IMR-90 (cell line): ENCODE results near the gene MESP2. TPM values are rescaled to one million over a fixed set of nuclear protein-coding genes. Genes with fewer than 3 reads are reported as not detected.

Experiments
- ATAC-seq: fragments of 200-7000 bp; cut with Tn5 transposase; 2 replicates; pipeline ENCODE4 v1.9.1; 2020; ENCODE audit warnings: low read depth, mild to moderate bottlenecking, moderate library complexity
- BruUV-seq: library from RNA; stranded (reverse); fragments of 400-500 nt; replicated peaks from 2 replicates; lab custom pipeline; 2021; lab: Mats Ljungman, UMichigan
- CTCF ChIA-PET: fragments of 300-600 bp; formaldehyde crosslinking; extraction: SDS; loops from one replicate; lab custom pipeline; 2021; ENCODE audit warnings: antibody characterized with exemption; lab: Yijun Ruan, JAX
- POLR2A ChIA-PET: fragments of 300-600 bp; sonication (Branson Sonifier 250); formaldehyde crosslinking; loops from one replicate; lab custom pipeline; 2022; ENCODE audit warnings: antibody characterized with exemption; ENCODE audit not compliant: unreplicated experiment; lab: Charles Lee
- DNase-seq: peaks from one replicate; pipeline ENCODE4 v3.0.0; 2013
- H2AFZ ChIP-seq: replicated peaks from 2 replicates; pipeline ENCODE3; 2013; ENCODE audit warnings: low read length, mild to moderate bottlenecking; ENCODE audit not compliant: poor library complexity
- H2AK5ac ChIP-seq: 2 replicates; pipeline ENCODE4 v1.6.1; 2013; ENCODE audit warnings: low read depth, low read length, inconsistent platforms
- H2AK9ac ChIP-seq: replicated peaks from 2 replicates; pipeline ENCODE3; 2013; ENCODE audit warnings: mild to moderate bottlenecking, low read depth, low read length, moderate library complexity; ENCODE audit not compliant: poor library complexity
- H2BK120ac ChIP-seq: 2 replicates; pipeline ENCODE4 v1.6.1; 2013; ENCODE audit warnings: low read depth, low read length, inconsistent platforms
- H2BK15ac ChIP-seq: 3 replicates; pipeline ENCODE4 v1.6.1; 2013; ENCODE audit warnings: low read depth, low read length, inconsistent platforms
- H2BK20ac ChIP-seq: 2 replicates; pipeline ENCODE4 v1.6.1; 2013; ENCODE audit warnings: low read depth, mild to moderate bottlenecking, inconsistent platforms, low read length, moderate library complexity
- H2BK5ac ChIP-seq: 2 replicates; pipeline ENCODE4 v1.6.1; 2013; ENCODE audit warnings: mild to moderate bottlenecking, low read depth, low read length, inconsistent platforms; ENCODE audit not compliant: poor library complexity, severe bottlenecking
- H3K14ac ChIP-seq: replicated peaks from 2 replicates; pipeline ENCODE4 v1.6.1; 2013; ENCODE audit warnings: low read depth, low read length, inconsistent platforms
- H3K18ac ChIP-seq: 2 replicates; pipeline ENCODE4 v1.6.1; 2013; ENCODE audit warnings: low read depth, low read length, control low read depth
- H3K23ac ChIP-seq: 2 replicates; pipeline ENCODE4 v1.6.1; 2013; ENCODE audit warnings: low read depth, low read length, inconsistent platforms
- H3K27ac ChIP-seq: 2 replicates; pipeline ENCODE4 v1.5.1; 2013; ENCODE audit warnings: mild to moderate bottlenecking, control low read depth, low read length; ENCODE audit not compliant: insufficient read depth
- H3K27me3 ChIP-seq: 2 replicates; pipeline ENCODE4 v1.6.1; 2013; ENCODE audit warnings: low read length; ENCODE audit not compliant: control insufficient read depth, insufficient read depth
- H3K36me3 ChIP-seq: 2 replicates; pipeline ENCODE4 v1.6.1; 2013; ENCODE audit warnings: low read length, mixed read lengths; ENCODE audit not compliant: control insufficient read depth, insufficient read depth
- H3K4ac ChIP-seq: 2 replicates; pipeline ENCODE4 v1.6.1; 2013; ENCODE audit warnings: low read depth, low read length, inconsistent platforms
- H3K4me1 ChIP-seq: 2 replicates; pipeline ENCODE4 v1.6.1; 2013; ENCODE audit warnings: low read length, mixed read lengths; ENCODE audit not compliant: control insufficient read depth, insufficient read depth
- H3K4me2 ChIP-seq: 2 replicates; pipeline ENCODE4 v1.6.1; 2013; ENCODE audit warnings: low read depth, mild to moderate bottlenecking, control low read depth, low read length, moderate library complexity
- H3K4me3 ChIP-seq: 2 replicates; pipeline ENCODE4 v1.5.1; 2013; ENCODE audit warnings: low read depth, mild to moderate bottlenecking, control low read depth, low read length, moderate library complexity; ENCODE audit not compliant: insufficient read depth
- H3K56ac ChIP-seq: 2 replicates; pipeline ENCODE4 v1.6.1; 2013; ENCODE audit warnings: low read length, inconsistent platforms; ENCODE audit not compliant: insufficient read depth; ENCODE audit errors: extremely low read depth
- H3K79me1 ChIP-seq, 2 experiments: 2 replicates each; pipeline ENCODE4 v1.6.1; 2013; ENCODE audit warnings: low read length in 2 of 2, inconsistent platforms in 1 of 2, low read depth in 1 of 2
- H3K9ac ChIP-seq: 2 replicates; pipeline ENCODE4 v1.6.1; 2013; ENCODE audit warnings: low read depth, low read length, control low read depth
- H3K9me1 ChIP-seq: 2 replicates; pipeline ENCODE4 v1.6.1; 2013; ENCODE audit warnings: low read length, inconsistent platforms; ENCODE audit not compliant: insufficient read depth
- H3K9me3 ChIP-seq: 2 replicates; pipeline ENCODE4 v1.6.1; 2013; ENCODE audit warnings: low read length; ENCODE audit not compliant: control insufficient read depth, insufficient read depth
- H4K20me1 ChIP-seq: 2 replicates; pipeline ENCODE4 v1.6.1; 2013; ENCODE audit warnings: low read length, inconsistent platforms; ENCODE audit not compliant: insufficient read depth
- H4K5ac ChIP-seq: 2 replicates; pipeline ENCODE4 v1.6.1; 2013; ENCODE audit warnings: mild to moderate bottlenecking, low read depth, low read length, control low read depth
- H4K8ac ChIP-seq, 2 experiments: 2 replicates each; pipeline ENCODE4 v1.6.1; 2013; ENCODE audit warnings: low read depth in 2 of 2, low read length in 2 of 2, control low read depth in 1 of 2, inconsistent platforms in 1 of 2
- H4K91ac ChIP-seq: 2 replicates; pipeline ENCODE4 v1.6.1; 2013; ENCODE audit warnings: low read depth, low read length, inconsistent platforms; ENCODE audit not compliant: insufficient read depth
- BHLHE40 ChIP-seq: fragments of 150-350 bp; IDR thresholded peaks from 2 replicates; pipeline ENCODE4 v1.6.1; 2016; ENCODE audit warnings: mild to moderate bottlenecking, low read depth, low read length
- CEBPB ChIP-seq: IDR thresholded peaks from 2 replicates; pipeline ENCODE4 v1.6.1; 2012; ENCODE audit warnings: low read depth, low read length, improper control_type of control experiment
- CHD1 ChIP-seq: IDR thresholded peaks from 2 replicates; pipeline ENCODE4 v1.6.1; 2012; ENCODE audit warnings: low read depth, low read length, improper control_type of control experiment
- POLR2A ChIP-seq: IDR thresholded peaks from 2 replicates; pipeline ENCODE4 v1.6.1; 2012; ENCODE audit warnings: mild to moderate bottlenecking, low read depth, low read length
- RAD21 ChIP-seq: IDR thresholded peaks from 2 replicates; pipeline ENCODE4 v1.6.1; 2012; ENCODE audit warnings: low read length, improper control_type of control experiment
- USF2 ChIP-seq: fragments of 150-350 bp; IDR thresholded peaks from 2 replicates; pipeline ENCODE4 v1.6.1; 2017; ENCODE audit warnings: mild to moderate bottlenecking, antibody characterized with exemption, low read length, low read depth
- WGBS, 2 experiments: methylation state at CpG; one replicate each; pipeline versions ENCODE4 v1.1.5 to v1.1.7; 2013; ENCODE audit warnings: missing lambda C conversion rate in 2 of 2; ENCODE audit not compliant: insufficient read length in 1 of 2; ENCODE audit errors: extremely low coverage in 2 of 2; 5-methylcytosine and 5-hydroxymethylcytosine counted together
- dilution Hi-C: fragments of 300-500 bp; cut with HindIII; formaldehyde crosslinking; loops from one replicate; pipeline ENCODE4 v1.14.3; 2018; ENCODE audit warnings: low sequenced_read_pairs; ENCODE audit not compliant: unreplicated experiment
- in situ Hi-C: fragments of 300-500 bp; cut with MboI; formaldehyde crosslinking; loops from 3 replicates; pipeline ENCODE4 v1.14.3; 2019; ENCODE audit warnings: low sequenced_read_pairs, inconsistent platforms, mixed read lengths
- intact Hi-C: fragments of 100-400 bp; cut with micrococcal nuclease; formaldehyde crosslinking; loops from 2 replicates; pipeline ENCODE4 v1.10.0; 2022
- polyA plus RNA-seq, 3 experiments: library from polyadenylated mRNA; depleted of rRNA; stranded (reverse); fragments of >200 nt; gene quantifications; 2 replicates each; pipeline ENCODE4 v1.2.3, GENCODE V29; 2012; ENCODE audit warnings: low replicate concordance in 1 of 3
- total RNA-seq: library from RNA; depleted of rRNA; stranded (reverse); fragments of >200 nt; gene quantifications from 2 replicates; pipeline ENCODE4 v1.2.3, GENCODE V29; 2012

The MESP2 gene
- total and polyA plus RNA-seq, 2 of the 4 experiments (the other 2 are of a cell fraction) = 0.18 to 0.32 TPM

- Histone ChIP-seq H3K4me3 (no peak overlapping the region), H3K4ac (no peak overlapping the region), H2AFZ (peak overlapping the region; percentile 15), H3K4me1 (peaks cover 14% of the 10 kb centered on the region), H3K9ac (no peak overlapping the region), H2BK5ac (no peak overlapping the region), H3K9me3 (no peaks in the 10 kb centered on the region), H3K27ac (no peak overlapping the region), H3K4me2 (no peak overlapping the region), H3K18ac (no peak overlapping the region), H2BK15ac (no peak overlapping the region), H2BK120ac (no peak overlapping the region), H2AK9ac (peak overlapping the region; percentile 63), H3K56ac (no peak overlapping the region), H4K5ac (no peak overlapping the region), H2BK20ac (no peak overlapping the region), H4K91ac (no peak overlapping the region), H3K79me1 (peaks cover 2 to 33% of the 10 kb centered on the region in 2 experiments; a peak in 3 of 4 replicates), H3K14ac (no peak overlapping the region), H3K9me1 (peaks cover 19% of the 10 kb centered on the region), H3K23ac (no peak overlapping the region), H4K20me1 (no peaks in the 10 kb centered on the region), H3K36me3 (peaks cover 41% of the 10 kb centered on the region; the same call in 1 of the 2 replicates), H2AK5ac (no peak overlapping the region; the same call in 1 of the 2 replicates), H3K27me3 (no peaks in the 10 kb centered on the region), H4K8ac (no peak overlapping the region)
- DNase-seq (no peak), ATAC-seq (no peak)
- POLR2A ChIA-PET = no interaction called here
- in situ Hi-C loops = no loop called here
- TF ChIP-seq CEBPB = no peak
- no peak for TF ChIP-seq BHLHE40
- no peak for TF ChIP-seq POLR2A
- no peak for TF ChIP-seq USF2
- no peak for TF ChIP-seq RAD21
- TF ChIP-seq CHD1 = no peak
- 81% methylated on average over 15 of the region's 21 CpGs; no CpG with 5 or more reads in 1 of the 2 experiments for WGBS, 2 experiments
- dilution Hi-C loops = no loop called here
- CTCF ChIA-PET = no interaction called here
- BruUV-seq = TSS peak; percentile 35
- intact Hi-C loops = no loop called here
These were observed 30.1 kb downstream of the MESP2 start for GRCh38 chr15:89806210-89806558.
